AG04450 (cell line): ENCODE data around the gene SOCS6. TPM values are rescaled to one million over a fixed set of nuclear protein-coding genes. Genes with fewer than 3 reads are reported as not detected.

ENCODE experiments used
- CTCF ChIA-PET: fragments of 300-600, 350-600 bp; formaldehyde crosslinking; extraction: SDS; loops from one replicate; lab custom pipeline; 2022; ENCODE audit warnings: antibody characterized with exemption, inconsistent platforms; lab: Charles Lee
- POLR2A ChIA-PET: fragments of 350-600 bp; formaldehyde crosslinking; extraction: SDS; loops from one replicate; lab custom pipeline; 2021; ENCODE audit warnings: antibody characterized with exemption, inconsistent platforms; lab: Yijun Ruan, JAX
- DNase-seq: peaks from one replicate; pipeline ENCODE4 v3.0.0-alpha.2; 2011; ENCODE audit warnings: low read depth, low spot score
- H3K27ac ChIP-seq: one replicate; pipeline ENCODE4 v1.5.1; 2012; ENCODE audit warnings: low read depth, low read length, control low read depth
- H3K27me3 ChIP-seq: one replicate; pipeline ENCODE4 v1.6.0; 2012; ENCODE audit warnings: low read length; ENCODE audit not compliant: control insufficient read depth, insufficient read depth
- H3K4me3 ChIP-seq: 2 replicates; pipeline ENCODE4 v1.5.1; 2011; ENCODE audit warnings: mild to moderate bottlenecking, low read depth, low read length, control low read depth
- H3K9me3 ChIP-seq: 2 replicates; pipeline ENCODE4 v1.5.1; 2012; ENCODE audit warnings: low read length; ENCODE audit not compliant: control insufficient read depth, insufficient read depth
- CTCF ChIP-seq: IDR thresholded peaks from 2 replicates; pipeline ENCODE4 v1.5.1; 2011; ENCODE audit warnings: low read depth, low read length, control low read depth, inconsistent platforms
- polyA plus RNA-seq: library from polyadenylated mRNA; depleted of rRNA; stranded (reverse); fragments of >200 nt; gene quantifications from 2 replicates; pipeline ENCODE4 v1.2.3, GENCODE V29; 2011

SOCS6 gene
- polyA plus RNA-seq, 1 experiment = 26.7 TPM

- DNase-seq = no peak
- H3K9me3 ChIP-seq = peaks cover 3% of the 10 kb centered on the region; the same call in 1 of the 2 replicates
- POLR2A ChIA-PET = no interaction called here
- H3K27ac ChIP-seq = no peak overlapping the region
- no peak overlapping the region for H3K4me3 ChIP-seq
- TF ChIP-seq CTCF = no peak
- no peaks in the 10 kb centered on the region for H3K27me3 ChIP-seq
- CTCF ChIA-PET = no interaction called here
Observed at GRCh38 chr18:70326255-70326654, 37.4 kb downstream of the SOCS6 start.

GRCh38 chr18:70328169-70328568 lies 39.3 kb downstream of the SOCS6 start:
- Histone ChIP-seq H3K27me3 (no peaks in the 10 kb centered on the region), H3K4me3 (no peak overlapping the region), H3K27ac (no peak overlapping the region), H3K9me3 (peaks cover 3% of the 10 kb centered on the region; the same call in 1 of the 2 replicates)
- DNase-seq = no peak
- ChIA-PET CTCF (interaction anchor here (1.2 kb wide), 1 partner anchor 127 kb away, joined by 3 read pairs; no protein-coding TSS in a partner anchor), POLR2A (no interaction called here)
- TF ChIP-seq CTCF = no peak

GRCh38 chr18:70329071-70329470 lies 40.2 kb downstream of the SOCS6 start:
- no peak for TF ChIP-seq CTCF
- DNase-seq = no peak
- no peak overlapping the region for H3K27ac ChIP-seq
- ChIA-PET POLR2A (interaction anchor here (0.6 kb wide), 1 partner anchor 141 kb away, joined by 3 read pairs; no protein-coding TSS in a partner anchor), CTCF (interaction anchor here (0.7 to 0.9 kb wide), 2 partner anchors 93 to 105 kb away, joined by 3 read pairs; no protein-coding TSS in a partner anchor)
- H3K4me3 ChIP-seq = no peak overlapping the region
- H3K9me3 ChIP-seq = peaks cover 3% of the 10 kb centered on the region
- H3K27me3 ChIP-seq = no peaks in the 10 kb centered on the region

- H3K27ac ChIP-seq = no peak overlapping the region
- ChIA-PET POLR2A (interaction anchor here (0.7 kb wide), 1 partner anchor 35 kb away, joined by 7 read pairs; no protein-coding TSS in a partner anchor), CTCF (interaction anchor here (0.6 kb wide), 1 partner anchor 124 kb away, joined by 3 read pairs; no protein-coding TSS in a partner anchor)
Observed at GRCh38 chr18:70330887-70331286, 42.0 kb downstream of the SOCS6 start.

More at GRCh38 chr18:70330887-70331286, 42.0 kb downstream of the SOCS6 start:
- TF ChIP-seq CTCF = no peak
- Histone ChIP-seq H3K9me3 (peaks cover 2% of the 10 kb centered on the region; the same call in 1 of the 2 replicates), H3K4me3 (no peak overlapping the region), H3K27me3 (no peaks in the 10 kb centered on the region)
- DNase-seq = no peak
